Stimulated activated naive CD8-positive, alpha-beta T cell treated with anti-CD3 and anti-CD28 coated beads, Interleukin-15, Interleukin-2, amounts not matched to agents 100 U/mL and 50 U/mL, for 24 hours (primary cell): ENCODE results near the gene RBM20.
"Not testable (repeated sequence)": the region's sequence is repeated elsewhere in the genome, so short reads cannot be mapped to it uniquely, and the experiment has no call there.

Experiments used
- ATAC-seq: fragments of 150-1000 bp; cut with Tn5 transposase; one replicate; pipeline ENCODE4 v1.10.0; 2021
- DNase-seq: peaks from one replicate; pipeline ENCODE4 v3.0.0; 2021

RBM20 gene

DNA sequence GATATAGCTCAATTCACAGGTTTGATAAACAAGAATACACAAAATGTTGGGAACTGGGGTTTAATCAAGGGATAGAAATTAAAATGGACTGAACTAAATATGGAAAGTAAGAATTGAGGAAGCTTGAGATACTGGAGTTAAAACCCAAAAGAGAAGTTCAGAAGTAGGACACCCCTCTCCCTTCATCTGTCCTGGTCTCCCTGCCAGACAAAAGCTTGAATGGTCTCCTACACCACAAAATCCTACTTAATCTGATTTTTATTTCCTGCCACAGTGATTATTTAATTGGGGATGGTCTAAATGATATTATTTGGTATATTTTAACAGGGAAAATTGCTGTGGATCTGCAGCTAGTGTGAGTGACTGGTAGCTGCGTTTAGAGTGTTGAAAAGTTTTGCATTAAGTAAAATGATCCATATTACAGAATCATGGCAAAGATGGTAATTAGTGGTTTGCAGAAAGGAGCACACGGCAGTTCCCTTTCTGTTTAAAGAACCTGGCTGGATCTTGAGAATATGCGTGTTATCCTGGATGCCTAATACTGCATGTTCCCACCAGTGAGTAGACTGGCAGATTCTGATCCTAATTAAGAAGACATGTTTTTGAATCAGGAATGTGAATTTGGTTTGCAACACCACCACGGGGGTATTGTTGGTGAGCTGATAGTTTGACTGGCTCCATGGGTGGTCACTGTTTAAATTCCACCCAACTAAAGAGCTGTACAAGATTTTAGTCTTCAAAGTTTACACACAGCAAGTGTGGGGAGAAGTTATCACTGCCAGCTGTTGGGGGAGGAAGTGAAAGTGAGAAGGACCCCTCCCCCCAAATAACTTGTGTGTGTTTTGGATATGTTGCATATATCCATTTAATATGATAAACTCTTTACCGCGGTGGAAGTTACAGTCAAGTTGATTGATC, 5.5 kb downstream of the RBM20 start:
- ATAC-seq (no peak), DNase-seq (no peak)

DNA sequence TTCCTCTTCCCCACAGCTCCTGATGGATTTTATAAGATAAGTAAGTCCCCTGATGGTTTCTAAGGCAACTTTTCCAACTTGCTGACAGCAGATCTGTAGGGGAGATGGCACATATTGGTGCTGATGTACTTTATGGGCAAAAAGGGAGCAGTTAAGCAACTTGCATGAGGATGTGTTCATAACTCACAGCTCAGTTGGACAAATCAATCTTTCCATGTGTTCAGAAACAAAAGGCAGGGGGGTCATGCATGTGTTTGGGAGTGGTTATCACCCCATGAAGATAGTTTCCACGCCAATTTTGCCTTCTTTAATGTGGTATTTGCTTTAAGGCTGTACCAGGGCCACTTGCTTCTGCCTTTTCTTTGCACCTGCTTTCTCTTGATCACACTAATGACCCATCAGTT, 6.1 kb downstream of the RBM20 start:
- ATAC-seq (peak; percentile 37), DNase-seq (no peak)

DNA sequence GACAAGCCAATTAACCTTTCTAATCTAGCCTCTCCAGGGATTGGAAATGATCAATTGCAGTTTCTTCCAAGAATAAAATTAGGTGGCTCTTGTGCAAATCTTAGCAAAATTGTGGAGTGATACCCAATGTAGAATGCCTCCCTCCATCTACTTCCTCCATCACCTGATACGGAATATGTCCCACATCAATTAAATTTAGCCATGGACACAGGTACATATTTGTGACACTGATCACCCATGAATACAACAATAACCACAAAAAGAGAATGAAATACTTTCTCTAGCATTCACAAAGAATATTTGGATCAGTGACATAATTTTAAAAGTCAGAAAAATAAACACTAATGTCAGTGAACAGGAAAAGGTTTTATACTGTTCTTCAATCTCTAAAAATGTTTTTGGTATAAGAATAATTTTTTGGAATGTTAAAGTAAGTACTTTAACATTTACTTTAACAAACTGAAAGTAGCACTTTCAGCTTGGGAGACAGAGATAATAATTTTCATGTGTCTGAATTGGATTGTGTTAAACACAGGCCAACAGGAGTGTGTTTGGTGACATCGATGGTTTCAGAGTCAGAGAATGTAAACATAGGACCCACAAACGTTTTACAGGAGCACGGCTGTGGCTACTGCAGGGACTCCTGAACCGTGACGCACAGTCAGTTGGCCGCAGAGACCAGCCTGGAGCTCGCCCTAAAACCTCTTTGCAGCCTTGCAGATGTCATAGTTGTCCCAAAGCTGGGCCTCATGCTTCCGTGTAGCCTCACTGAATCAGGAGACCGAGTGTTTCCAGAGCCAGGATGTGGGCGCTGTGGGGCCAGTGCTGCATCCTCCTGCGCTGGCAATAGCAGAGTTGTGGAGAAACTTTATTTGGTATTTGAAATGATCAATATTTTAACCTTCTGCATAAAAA, 7.2 kb downstream of the RBM20 start:
- DNase-seq (peak; percentile 45), ATAC-seq (peak; percentile 83)

DNA sequence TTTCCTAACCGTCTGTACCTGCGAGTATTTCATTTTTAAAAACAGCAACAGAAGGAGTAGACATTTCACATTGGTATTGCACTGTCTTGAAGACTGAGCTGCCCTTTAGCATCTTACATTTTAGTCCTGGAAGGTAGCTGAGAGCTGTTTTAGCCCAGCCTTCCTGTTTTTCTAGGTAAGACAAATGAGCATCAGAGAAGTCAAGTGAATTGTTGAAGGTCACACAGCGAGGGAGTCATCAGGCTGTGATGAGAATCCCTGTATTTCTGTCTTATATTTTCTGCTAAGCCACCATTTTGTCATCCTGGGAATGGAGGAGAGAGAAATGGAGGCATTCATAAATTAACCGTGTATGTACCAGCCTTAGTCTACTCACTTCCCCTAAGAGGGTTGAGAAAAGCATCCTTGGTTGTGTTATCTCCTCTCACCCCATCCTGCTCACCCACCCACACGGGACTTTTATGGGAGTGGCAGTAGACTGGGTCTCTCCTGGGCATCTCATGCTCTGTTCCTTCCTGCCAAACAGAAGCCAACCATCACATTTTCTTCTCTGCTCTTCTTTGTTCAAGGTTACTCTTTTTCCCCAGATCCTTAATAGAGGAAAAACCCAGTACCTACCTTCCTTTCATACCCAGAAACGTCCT, 8.5 kb downstream of the RBM20 start:
- ATAC-seq (no peak), DNase-seq (no peak)

DNA sequence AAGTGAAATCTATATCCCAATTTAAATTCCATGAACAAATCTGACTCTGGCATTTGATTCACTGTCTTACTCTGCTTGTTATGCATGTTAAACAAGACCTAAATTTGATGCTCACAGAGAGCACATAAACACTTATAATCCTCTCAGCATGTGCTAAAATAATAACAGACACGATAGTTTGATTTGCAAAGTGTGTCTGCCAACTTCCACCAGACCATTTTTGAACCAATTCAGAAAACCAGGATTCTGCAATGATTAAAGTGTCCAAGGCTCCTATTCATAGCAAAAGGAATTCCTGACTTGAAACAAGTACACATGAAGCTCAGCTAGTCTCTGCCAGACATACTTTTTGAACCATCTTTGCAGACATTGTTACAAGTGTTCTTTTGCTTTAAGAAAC, 11.2 kb downstream of the RBM20 start:
- no peak for ATAC-seq

DNA sequence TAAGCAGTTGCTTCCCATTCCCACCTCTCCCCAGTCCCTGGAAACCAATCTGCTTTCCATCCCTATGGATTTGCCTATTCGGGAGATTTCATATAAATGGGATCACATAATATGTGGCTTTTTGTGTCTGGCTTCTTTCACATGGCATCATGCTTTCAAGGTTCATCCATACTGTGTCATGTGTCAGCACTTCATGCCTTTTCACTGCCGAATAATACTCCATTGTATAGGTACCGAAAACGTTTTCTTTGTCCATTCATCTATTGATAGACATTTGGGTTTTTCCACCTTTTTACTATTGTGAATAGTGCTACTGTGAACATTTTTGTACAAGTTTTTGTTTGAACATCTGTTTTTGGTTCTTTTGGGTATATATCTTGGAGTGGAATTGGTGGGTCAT, 12.5 kb downstream of the RBM20 start:
- no peak for ATAC-seq
- no peak for DNase-seq

More for the DNA sequence above, 11.2 kb downstream of the RBM20 start:
- DNase-seq, result no peak

DNA sequence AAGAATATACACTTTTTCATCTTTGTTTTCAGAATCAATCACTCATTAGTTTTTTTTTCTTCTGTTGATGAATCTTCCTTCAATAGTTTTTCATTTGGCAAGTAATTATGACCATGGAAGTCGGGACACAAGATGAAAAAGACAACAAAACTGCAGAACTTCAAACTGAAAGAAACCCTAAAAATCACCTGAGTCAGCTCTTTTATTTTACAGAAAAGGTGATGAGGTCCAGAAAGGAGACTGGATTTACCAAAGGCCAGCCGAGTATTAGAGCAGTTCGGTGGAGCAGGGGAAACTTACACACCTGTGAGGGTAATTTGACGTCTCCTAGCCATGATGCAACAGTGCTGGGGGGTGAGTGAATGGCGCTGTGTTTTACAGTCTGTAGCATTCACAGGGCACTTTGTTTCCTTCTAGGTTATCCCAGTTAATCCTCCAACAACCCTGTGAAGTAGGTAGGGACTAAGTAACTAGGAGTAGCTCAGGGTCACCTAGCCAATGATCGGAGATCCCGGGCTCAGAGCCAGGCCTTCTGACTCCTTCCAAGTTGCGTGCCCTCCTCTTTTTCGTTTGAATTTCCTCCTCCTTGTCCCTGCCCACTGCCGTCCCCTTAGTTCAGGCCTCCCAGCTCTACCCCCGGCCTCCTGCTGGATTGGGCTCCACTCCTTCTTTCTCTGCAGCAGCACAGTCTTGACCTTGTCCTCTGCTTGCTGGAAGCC, 14.0 kb downstream of the RBM20 start:
- no peak for DNase-seq
- ATAC-seq, result no peak

DNA sequence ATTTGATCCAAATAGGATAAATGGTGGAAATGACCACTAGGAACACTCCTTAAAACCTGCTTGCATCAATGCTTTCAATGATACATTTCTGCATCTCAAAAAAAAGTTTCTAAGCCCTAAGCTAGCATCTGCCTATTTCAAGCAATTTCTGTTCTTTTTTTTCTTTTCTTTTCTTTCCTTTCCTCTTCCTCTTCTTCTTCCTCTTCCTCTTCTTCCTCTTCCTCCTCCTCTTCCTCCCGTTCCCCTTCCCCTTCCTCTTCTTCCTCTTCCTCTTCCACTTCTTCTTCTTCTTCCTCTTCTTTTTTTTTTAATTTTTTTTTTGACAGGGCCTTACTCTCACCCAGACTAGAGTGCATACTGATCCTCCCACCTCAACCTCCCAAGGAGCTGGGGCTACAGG, 15.4 kb downstream of the RBM20 start:
- ATAC-seq (no peak), DNase-seq (no peak)

DNA sequence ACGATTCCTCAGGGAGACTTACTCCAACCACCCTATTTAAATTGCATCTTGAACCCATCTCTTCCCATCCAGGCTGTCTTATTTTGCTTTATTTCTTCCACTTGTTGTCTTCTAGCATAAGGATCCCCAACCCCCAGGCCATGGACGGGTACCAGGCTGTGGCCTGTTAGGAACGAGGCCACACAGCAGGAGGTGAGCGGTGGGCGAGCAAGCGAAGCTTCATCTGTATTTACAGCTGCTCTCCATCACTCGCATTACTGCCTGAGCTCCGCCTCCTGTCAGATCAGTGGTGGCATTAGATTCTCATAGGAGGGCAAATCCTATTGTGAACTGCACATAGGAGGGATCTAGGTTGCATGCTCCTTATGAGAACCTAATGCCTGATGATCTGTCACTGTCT, 16.2 kb downstream of the RBM20 start:
- DNase-seq, ATAC-seq: not testable (repeated sequence)

DNA sequence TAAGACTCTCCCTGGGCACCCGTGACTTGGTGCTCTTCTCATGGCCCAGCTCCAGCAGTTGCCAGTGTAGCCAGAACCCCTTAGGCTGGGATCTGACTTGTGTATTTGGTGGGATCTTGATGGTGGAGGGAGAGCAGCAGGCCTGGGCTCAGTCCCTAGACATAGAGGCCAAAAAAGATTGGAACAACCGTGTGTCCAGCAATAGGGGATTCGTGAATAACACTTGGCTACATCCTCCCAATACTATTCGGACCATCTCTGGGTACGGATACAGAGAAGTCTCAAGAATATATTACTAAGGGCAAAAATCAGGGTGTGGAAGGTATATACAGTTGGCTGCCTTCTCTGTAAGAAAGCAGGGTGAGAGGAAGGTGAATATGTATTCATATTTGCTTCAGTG, 17.2 kb downstream of the RBM20 start:
- ATAC-seq (no peak), DNase-seq (no peak)

DNA sequence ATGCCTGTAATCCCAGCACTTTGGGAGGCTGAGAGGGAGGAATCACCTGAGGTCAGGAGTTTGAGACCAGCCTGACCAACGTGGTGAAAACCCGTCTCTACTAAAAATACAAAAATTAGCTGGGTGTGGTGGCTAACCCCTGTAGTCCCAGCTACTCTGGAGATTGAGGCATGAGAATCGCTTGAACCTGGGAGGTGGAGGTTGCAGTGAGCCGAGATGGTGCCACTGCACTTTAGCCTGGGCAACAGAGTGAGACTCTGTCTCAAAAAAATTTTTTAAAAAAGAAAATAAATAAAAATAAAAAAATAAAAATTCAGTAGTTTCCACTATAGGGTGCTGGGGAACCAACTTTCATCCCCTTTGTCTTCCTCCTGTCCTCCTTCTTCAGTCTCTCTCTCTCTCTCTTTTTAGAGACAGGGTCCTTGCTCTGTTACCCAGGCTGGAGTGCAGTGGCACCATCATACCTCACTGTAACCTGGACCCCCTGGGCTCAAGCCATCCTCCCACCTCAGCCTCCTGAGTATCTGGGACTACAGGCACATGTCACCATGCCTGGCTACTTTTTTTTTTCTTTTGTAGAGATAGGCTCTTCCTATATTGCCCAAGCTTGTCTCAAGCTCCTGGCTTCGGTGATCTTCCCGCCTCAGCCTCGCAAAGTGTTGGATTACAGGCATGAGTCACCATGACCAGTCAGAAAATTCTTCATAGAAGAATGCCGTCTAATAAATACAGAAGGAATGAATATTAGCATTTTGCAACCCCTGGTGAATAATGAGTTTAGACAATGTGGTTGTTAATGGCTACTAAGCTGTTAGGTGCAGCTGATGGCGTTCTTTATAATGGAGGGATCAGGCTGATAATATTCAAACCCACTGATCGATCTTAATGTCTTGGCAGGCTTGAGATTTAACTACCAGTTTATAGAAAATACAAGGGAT, 20.6 kb downstream of the RBM20 start:
- no peak for DNase-seq
- no peak for ATAC-seq

DNA sequence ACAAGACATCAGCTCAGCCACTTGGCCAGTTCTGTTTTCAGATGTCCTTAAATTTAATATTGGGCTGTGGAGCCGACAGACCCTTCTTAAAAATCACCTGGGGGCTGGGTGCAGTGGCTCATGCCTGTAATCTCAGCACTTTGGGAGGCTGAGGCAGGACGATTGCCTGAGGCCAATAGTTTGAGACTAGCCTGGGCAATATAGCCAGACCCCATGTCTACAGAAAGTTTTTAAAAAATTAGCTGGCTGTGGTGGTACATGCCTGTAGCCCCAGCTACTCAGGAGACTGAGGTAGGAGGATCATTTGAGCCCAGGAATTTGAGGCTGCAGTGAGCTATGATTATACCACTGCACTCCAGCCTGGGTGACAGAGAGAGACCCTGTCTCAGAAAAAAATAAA, 22.1 kb downstream of the RBM20 start:
- not testable (repeated sequence) for ATAC-seq, DNase-seq

DNA sequence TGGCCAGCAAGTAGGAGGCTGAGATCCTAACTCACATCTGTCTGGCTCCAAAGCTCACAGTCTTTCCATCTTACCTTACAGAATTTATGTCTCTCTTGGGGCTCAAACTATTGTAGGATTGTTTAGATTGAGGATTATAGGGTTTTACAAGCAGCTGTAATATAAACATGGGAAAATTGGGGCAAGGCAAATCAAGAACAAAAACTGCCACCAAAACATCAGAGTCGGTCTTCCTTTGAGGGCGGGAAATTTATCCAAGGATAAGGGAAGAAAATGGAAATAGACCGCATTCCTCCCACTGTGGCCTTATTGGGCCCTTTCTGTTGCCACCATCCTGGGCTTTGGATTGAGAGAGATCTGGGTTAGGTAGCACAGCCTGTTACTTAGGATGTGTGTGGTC, 22.5 kb downstream of the RBM20 start:
- no peak for ATAC-seq
- no peak for DNase-seq

DNA sequence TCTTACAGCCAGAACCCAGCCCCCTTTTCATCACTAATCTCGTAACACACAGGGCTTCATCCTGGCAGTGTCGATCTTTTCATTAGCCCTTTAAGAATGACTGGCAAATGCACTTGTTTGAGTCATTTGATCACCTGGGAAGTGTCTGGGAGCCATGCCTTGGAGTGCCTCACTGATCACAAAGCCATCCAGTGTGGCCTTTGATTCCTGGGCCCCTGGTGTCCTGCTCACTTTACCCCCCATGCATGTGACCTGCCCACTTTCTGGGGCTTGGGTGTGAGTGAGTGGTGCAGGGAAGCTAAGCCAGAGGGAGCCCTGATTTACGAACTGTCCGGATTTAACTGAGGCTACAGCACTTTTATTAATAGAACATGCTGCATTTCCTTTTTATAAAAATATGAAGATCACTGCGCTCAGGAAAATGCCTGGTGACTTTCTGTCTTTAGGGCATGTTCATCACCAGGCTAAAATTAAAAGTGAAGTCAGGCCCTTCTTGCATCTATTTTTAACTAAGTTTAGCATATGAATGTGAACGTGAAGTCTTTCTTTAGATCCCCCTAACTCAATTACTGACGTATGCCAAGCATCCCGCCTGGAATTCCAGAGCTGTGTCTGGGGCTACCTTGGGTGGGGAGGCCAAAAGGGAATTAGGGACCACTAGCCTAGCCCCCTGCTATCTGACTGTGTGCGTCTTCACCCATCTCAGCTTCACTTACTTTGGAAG, 23.6 kb downstream of the RBM20 start:
- no peak for DNase-seq
- ATAC-seq, result no peak

DNA sequence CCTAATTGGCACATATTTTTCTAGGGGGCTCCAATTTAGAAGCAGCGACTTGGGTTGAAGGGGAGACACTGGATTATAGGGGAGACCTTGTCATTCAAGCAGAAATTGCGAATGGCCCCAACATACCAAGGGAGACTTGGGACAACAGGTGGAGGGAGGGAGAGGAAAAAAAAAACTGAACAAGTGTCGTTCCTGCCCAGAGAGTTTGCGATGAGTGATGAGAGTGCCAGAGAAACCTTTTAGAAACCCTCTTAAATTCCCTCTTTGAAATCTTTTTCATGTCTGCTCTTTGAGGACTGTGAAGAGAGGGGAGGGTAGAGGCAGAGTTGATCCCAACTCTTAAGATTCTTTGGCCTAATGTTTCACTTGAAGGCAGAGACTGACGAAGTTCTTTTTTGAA, 24.3 kb downstream of the RBM20 start:
- DNase-seq, result no peak
- no peak for ATAC-seq

DNA sequence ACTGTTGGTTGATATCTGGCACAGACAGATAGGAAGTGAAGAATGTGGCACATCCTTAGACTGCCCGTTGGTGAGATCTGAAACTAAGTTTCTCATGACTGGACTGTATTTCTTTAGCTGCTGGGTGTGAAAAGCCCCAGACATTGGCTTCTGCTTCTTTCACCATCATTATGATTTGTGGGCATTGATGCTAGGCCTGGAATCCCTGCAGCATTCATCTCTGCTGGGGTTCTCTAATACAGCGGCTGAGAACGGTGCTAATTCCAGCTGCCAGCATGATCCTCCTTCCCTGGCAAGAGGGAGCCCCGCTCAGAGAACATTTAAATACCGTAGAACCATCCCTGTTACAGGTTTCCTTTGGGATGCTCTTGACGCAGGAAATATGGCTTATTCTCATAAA, 26.2 kb downstream of the RBM20 start:
- no peak for ATAC-seq
- DNase-seq, result no peak

DNA sequence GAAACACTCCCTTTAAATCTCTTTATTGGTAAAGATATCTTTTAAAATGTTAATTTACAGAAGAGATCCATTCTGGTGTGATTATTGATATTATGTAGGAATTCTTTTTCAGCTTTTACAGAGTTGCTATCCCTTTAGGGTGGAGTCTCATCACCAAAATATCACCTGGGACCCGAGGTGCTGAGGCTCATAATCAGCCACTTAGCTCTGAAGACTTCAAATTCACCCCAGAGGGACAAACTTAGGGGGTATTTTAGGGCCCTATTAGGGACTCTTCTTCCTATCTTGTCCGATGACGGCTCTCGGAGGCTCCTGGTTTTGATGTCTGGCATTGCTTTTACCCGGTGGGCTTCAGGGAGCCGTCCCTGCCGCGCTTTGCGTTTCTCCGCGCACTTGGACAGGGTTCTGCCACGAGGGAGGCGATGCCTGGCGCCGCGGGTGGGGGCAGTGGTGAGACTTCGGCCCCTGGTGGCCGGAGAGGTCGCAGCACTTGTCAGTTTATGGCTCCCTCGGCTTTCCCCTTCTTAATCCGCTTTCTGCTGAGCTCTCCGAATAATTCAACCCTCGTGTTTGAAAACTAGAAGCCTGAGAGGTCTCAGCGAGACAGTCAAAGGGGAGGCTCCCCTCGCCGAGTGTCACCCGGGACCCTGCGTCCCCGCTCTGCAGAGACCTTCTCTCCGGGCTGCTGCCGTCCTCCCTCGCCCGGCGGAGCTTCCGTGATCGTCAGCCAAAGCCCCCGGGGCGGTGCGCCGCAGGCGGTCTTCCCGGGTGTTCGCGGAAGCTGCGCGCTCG, 27.8 kb downstream of the RBM20 start:
- ATAC-seq, result peak; percentile 95

DNA sequence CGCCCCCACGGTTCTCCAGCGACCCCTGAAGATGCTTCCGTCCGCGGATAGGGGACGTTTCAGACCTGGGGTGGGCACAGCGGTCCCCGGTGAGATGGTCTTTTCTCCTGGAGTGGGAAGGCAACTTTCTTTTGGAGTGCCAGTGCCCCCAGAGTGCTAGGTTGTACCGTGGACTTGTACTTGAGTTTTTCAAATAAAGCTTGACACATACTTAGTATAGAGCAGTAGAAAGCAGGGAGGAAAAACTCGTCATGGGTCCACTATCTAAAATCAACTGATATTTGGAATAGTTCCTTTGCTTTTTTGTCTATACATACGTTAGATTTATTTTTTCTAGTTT, 28.4 kb downstream of the RBM20 start:
- peak; percentile 51 for ATAC-seq
- DNase-seq, result no peak

More for the DNA sequence above, 27.8 kb downstream of the RBM20 start:
- DNase-seq, result peak; percentile 82

DNA sequence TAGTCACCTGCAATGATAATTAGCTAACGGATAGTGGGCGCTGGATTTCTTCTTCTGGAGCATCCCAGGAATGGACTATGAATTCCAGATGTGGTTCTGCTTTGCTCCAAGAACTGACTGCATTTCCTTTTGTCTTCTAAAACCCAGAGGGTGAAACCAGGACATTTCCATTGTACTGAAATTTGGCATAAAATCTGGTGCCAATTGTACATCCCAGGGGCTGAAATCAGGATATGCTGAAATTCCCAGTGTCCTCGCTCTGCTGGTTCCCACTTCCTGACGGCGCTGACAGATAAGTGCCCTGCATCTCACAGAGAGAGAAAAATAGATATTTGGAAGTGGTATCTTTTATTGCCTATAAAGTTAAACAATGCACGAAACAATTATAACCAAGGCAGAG, 31.9 kb downstream of the RBM20 start:
- ATAC-seq, result no peak
- no peak for DNase-seq
